HEK293 (cell line): ENCODE results near the gene CANT1.
A peak's percentile ranks its signal among the peaks of the same experiment; 100 is the strongest.

Source experiments
- CTCF ChIA-PET: fragments of 350-600 bp; formaldehyde crosslinking; extraction: SDS; loops from one replicate; lab custom pipeline; 2021; ENCODE audit warnings: antibody characterized with exemption; lab: Yijun Ruan, JAX
- POLR2A ChIA-PET: fragments of 300-600 bp; formaldehyde crosslinking; extraction: SDS; loops from one replicate; lab custom pipeline; 2020; ENCODE audit warnings: antibody characterized with exemption, inconsistent platforms; lab: Yijun Ruan, JAX
- H3K27ac ChIP-seq: fragments of 200-500 bp; sonication (Bioruptor generic); 2 replicates; pipeline ENCODE4 v1.5.1; 2014; ENCODE audit warnings: low read depth, low read length, control low read depth, inconsistent platforms; ENCODE audit errors: extremely low read depth
- H3K36me3 ChIP-seq, 2 experiments: fragments of 200-500 bp in 1 of 2; sonication (Bioruptor generic) in 1 of 2; 1 replicate in 1 of 2; 2 replicates in 1 of 2; pipeline ENCODE4 v1.5.1; 2014 to 2017; ENCODE audit warnings: inconsistent platforms in 2 of 2, low read length in 2 of 2; ENCODE audit not compliant: control insufficient read depth in 2 of 2, insufficient read depth in 1 of 2
- H3K4me1 ChIP-seq: fragments of 200-500 bp; sonication (Bioruptor generic); 2 replicates; pipeline ENCODE4 v1.5.1; 2014; ENCODE audit warnings: mild to moderate bottlenecking, low read length, inconsistent platforms; ENCODE audit not compliant: control insufficient read depth, insufficient read depth
- H3K4me3 ChIP-seq: 2 replicates; pipeline ENCODE4 v1.5.1; 2011; ENCODE audit warnings: low read depth, mild to moderate bottlenecking, control low read depth, low read length, moderate library complexity
- H3K9me3 ChIP-seq: fragments of 200-500 bp; sonication (Bioruptor generic); 2 replicates; pipeline ENCODE4 v1.5.1; 2014; ENCODE audit warnings: low read depth, low read length, inconsistent platforms; ENCODE audit not compliant: control insufficient read depth, insufficient read depth
- BCL6B ChIP-seq: fragments of 450-650 bp; formaldehyde crosslinking; IDR thresholded peaks from 2 replicates; pipeline ENCODE4 v1.5.1; 2017; ENCODE audit warnings: missing biosample characterization, missing genetic modification characterization
- EGR2 ChIP-seq: fragments of 450-650 bp; formaldehyde crosslinking; IDR thresholded peaks from 2 replicates; pipeline ENCODE4 v1.5.1; 2016; ENCODE audit warnings: low read depth, missing biosample characterization, missing genetic modification characterization
- GLIS2 ChIP-seq: fragments of 450-650 bp; formaldehyde crosslinking; IDR thresholded peaks from 2 replicates; pipeline ENCODE4 v1.5.1; 2016; ENCODE audit warnings: missing biosample characterization, missing genetic modification characterization
- HOXC10 ChIP-seq: sonication (generic); formaldehyde crosslinking; IDR thresholded peaks from 2 replicates; pipeline ENCODE4 v1.8.1; 2023; ENCODE audit warnings: mild to moderate bottlenecking, missing genetic modification reagents
- HOXD13 ChIP-seq: sonication (generic); formaldehyde crosslinking; IDR thresholded peaks from 2 replicates; pipeline ENCODE4 v1.8.0; 2022; ENCODE audit warnings: missing genetic modification reagents, borderline replicate concordance
- MYNN ChIP-seq: fragments of 450-650 bp; formaldehyde crosslinking; IDR thresholded peaks from 2 replicates; pipeline ENCODE4 v1.5.1; 2016; ENCODE audit warnings: missing biosample characterization, missing genetic modification characterization, borderline replicate concordance
- OVOL3 ChIP-seq: fragments of 450-650 bp; formaldehyde crosslinking; IDR thresholded peaks from 2 replicates; pipeline ENCODE4 v1.5.1; 2016; ENCODE audit warnings: missing biosample characterization, missing genetic modification characterization
- PBX3 ChIP-seq: sonication (generic); formaldehyde crosslinking; IDR thresholded peaks from 2 replicates; pipeline ENCODE4 v1.8.1; 2022; ENCODE audit warnings: mild to moderate bottlenecking, moderate library complexity, missing genetic modification reagents
- ZBTB8A ChIP-seq: fragments of 450-650 bp; formaldehyde crosslinking; IDR thresholded peaks from 2 replicates; pipeline ENCODE4 v1.5.1; 2016; ENCODE audit warnings: missing biosample characterization, missing genetic modification characterization
- ZFHX2 ChIP-seq: fragments of 450-650 bp; formaldehyde crosslinking; conservative IDR thresholded peaks from 2 replicates; pipeline ENCODE4 v1.5.1; 2016; ENCODE audit warnings: missing biosample characterization, missing genetic modification characterization
- ZFP3 ChIP-seq: fragments of 450-650 bp; formaldehyde crosslinking; IDR thresholded peaks from 2 replicates; pipeline ENCODE4 v1.5.1; 2016; ENCODE audit warnings: low read depth, missing biosample characterization, missing genetic modification characterization
- ZNF2 ChIP-seq: fragments of 450-650 bp; formaldehyde crosslinking; IDR thresholded peaks from 2 replicates; pipeline ENCODE4 v1.5.1; 2016; ENCODE audit warnings: missing biosample characterization, missing genetic modification characterization
- ZNF311 ChIP-seq: fragments of 450-650 bp; formaldehyde crosslinking; IDR thresholded peaks from 2 replicates; pipeline ENCODE4 v1.5.1; 2017; ENCODE audit warnings: missing biosample characterization, missing genetic modification characterization, borderline replicate concordance
- ZNF324 ChIP-seq: fragments of 450-650 bp; formaldehyde crosslinking; IDR thresholded peaks from 2 replicates; pipeline ENCODE4 v1.5.1; 2016; ENCODE audit warnings: missing biosample characterization, missing genetic modification characterization
- ZNF488 ChIP-seq: fragments of 450-650 bp; formaldehyde crosslinking; IDR thresholded peaks from 2 replicates; pipeline ENCODE4 v1.5.1; 2016; ENCODE audit warnings: missing biosample characterization, missing genetic modification characterization
- ZNF521 ChIP-seq: fragments of 450-650 bp; formaldehyde crosslinking; IDR thresholded peaks from 2 replicates; pipeline ENCODE4 v1.5.1; 2017; ENCODE audit warnings: missing biosample characterization, mild to moderate bottlenecking, missing genetic modification characterization
- ZNF544 ChIP-seq: fragments of 450-650 bp; formaldehyde crosslinking; IDR thresholded peaks from 2 replicates; pipeline ENCODE4 v1.5.0; 2017; ENCODE audit warnings: missing biosample characterization, missing genetic modification characterization
- ZNF658 ChIP-seq: fragments of 450-650 bp; formaldehyde crosslinking; IDR thresholded peaks from 2 replicates; pipeline ENCODE4; 2016; ENCODE audit warnings: missing biosample characterization, missing genetic modification characterization
- ZNF664 ChIP-seq: fragments of 450-650 bp; formaldehyde crosslinking; IDR thresholded peaks from 2 replicates; pipeline ENCODE4 v1.5.1; 2016; ENCODE audit warnings: missing biosample characterization, missing genetic modification characterization
- ZSCAN16 ChIP-seq: fragments of 450-650 bp; formaldehyde crosslinking; IDR thresholded peaks from 2 replicates; pipeline ENCODE4 v1.5.1; 2016; ENCODE audit warnings: missing biosample characterization, missing genetic modification characterization
- TF ChIP-seq, protein P1 (sequence below): fragments of 450-650 bp; formaldehyde crosslinking; optimal IDR thresholded peaks from 2 replicates; pipeline ENCODE3; 2016; ENCODE audit warnings: missing biosample characterization, mild to moderate bottlenecking, missing genetic modification characterization
- TF ChIP-seq, protein P2 (sequence below): fragments of 450-650 bp; formaldehyde crosslinking; IDR thresholded peaks from 2 replicates; pipeline ENCODE4 v1.5.1; 2016; ENCODE audit warnings: missing biosample characterization, missing genetic modification characterization

Gene CANT1

GRCh38 chr17:78947235-78948149, 62.1 kb downstream of the CANT1 start:
- CTCF ChIA-PET, result interaction anchor here (2.1 kb wide), 1 partner anchor 24 kb away, joined by 11 read pairs; no protein-coding TSS in a partner anchor
- Histone ChIP-seq H3K9me3 (no peaks in the 10 kb centered on the region; the same call in 1 of the 2 replicates), H3K4me1 (no peaks in the 10 kb centered on the region; the same call in 1 of the 2 replicates), H3K4me3 (no peak overlapping the region)
- POLR2A ChIA-PET, result interaction anchor here (1.1 kb wide), 1 partner anchor 8 kb away, joined by 3 read pairs; no protein-coding TSS in a partner anchor
- no peak for TF ChIP-seq ZNF311
- no peak for TF ChIP-seq ZNF664 (tag by site-specific recombination)
- no peak for TF ChIP-seq HOXC10 (CRISPR knock-in tag)
- no peak for TF ChIP-seq BCL6B (tag by site-specific recombination)
- peak; percentile 65 for TF ChIP-seq EGR2 (tag by site-specific recombination)
- TF ChIP-seq ZFHX2 (tag by site-specific recombination), result peak; percentile 81
- no peak for TF ChIP-seq PBX3 (CRISPR knock-in tag)
- no peak for TF ChIP-seq ZFP3
- no peak for TF ChIP-seq GLIS2 (tag by site-specific recombination)
- no peak for TF ChIP-seq ZNF658 (tag by site-specific recombination)
- TF ChIP-seq ZNF488 (tag by site-specific recombination), result no peak
- no peak for TF ChIP-seq ZNF521 (tag by site-specific recombination)
- no peak for TF ChIP-seq ZNF544 (tag by site-specific recombination)
- TF ChIP-seq, all 188 proteins: peak for 2
- Histone ChIP-seq H3K36me3 (no peaks in the 10 kb centered on the region), H3K27ac (no peak overlapping the region)

DNA sequence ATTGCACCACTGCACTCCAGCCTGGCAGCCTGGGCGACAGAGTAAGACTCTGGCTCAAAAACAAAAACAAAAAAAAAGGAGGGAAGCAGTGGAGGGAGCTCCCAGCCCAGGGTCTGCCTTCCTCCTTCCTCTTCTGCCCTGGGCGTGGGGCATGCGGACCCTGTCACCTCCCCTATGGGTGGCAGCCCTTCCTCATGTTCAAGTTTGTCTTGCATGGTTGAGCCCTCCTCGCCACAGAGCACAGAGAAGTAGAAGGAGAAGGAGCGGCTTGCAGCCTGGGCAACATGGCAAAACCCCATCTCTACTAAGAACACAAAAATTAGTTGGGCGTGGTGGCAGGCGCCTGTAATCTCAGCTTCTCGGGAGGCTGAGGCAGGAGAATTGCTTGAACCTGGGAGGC, 62.9 kb downstream of the CANT1 start:
- Histone ChIP-seq H3K9me3 (no peaks in the 10 kb centered on the region; the same call in 1 of the 2 replicates), H3K27ac (no peak overlapping the region), H3K4me1 (no peaks in the 10 kb centered on the region; the same call in 1 of the 2 replicates), H3K36me3 (no peaks in the 10 kb centered on the region), H3K4me3 (no peak overlapping the region)
- POLR2A ChIA-PET, result interaction anchor here (1.1 kb wide), 1 partner anchor 9 kb away, joined by 3 read pairs; no protein-coding TSS in a partner anchor
- CTCF ChIA-PET, result no interaction called here
- TF ChIP-seq, protein P1, sequence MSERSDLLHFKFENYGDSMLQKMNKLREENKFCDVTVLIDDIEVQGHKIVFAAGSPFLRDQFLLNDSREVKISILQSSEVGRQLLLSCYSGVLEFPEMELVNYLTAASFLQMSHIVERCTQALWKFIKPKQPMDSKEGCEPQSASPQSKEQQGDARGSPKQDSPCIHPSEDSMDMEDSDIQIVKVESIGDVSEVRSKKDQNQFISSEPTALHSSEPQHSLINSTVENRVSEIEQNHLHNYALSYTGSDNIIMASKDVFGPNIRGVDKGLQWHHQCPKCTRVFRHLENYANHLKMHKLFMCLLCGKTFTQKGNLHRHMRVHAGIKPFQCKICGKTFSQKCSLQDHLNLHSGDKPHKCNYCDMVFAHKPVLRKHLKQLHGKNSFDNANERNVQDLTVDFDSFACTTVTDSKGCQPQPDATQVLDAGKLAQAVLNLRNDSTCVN (tag by site-specific recombination), result no peak
- TF ChIP-seq ZBTB8A (tag by site-specific recombination) (no peak), ZSCAN16 (tag by site-specific recombination) (no peak), ZNF2 (tag by site-specific recombination) (no peak), OVOL3 (tag by site-specific recombination) (no peak), MYNN (tag by site-specific recombination) (no peak), HOXD13 (CRISPR knock-in tag) (no peak), ZNF324 (tag by site-specific recombination) (no peak)
- TF ChIP-seq, protein P2, sequence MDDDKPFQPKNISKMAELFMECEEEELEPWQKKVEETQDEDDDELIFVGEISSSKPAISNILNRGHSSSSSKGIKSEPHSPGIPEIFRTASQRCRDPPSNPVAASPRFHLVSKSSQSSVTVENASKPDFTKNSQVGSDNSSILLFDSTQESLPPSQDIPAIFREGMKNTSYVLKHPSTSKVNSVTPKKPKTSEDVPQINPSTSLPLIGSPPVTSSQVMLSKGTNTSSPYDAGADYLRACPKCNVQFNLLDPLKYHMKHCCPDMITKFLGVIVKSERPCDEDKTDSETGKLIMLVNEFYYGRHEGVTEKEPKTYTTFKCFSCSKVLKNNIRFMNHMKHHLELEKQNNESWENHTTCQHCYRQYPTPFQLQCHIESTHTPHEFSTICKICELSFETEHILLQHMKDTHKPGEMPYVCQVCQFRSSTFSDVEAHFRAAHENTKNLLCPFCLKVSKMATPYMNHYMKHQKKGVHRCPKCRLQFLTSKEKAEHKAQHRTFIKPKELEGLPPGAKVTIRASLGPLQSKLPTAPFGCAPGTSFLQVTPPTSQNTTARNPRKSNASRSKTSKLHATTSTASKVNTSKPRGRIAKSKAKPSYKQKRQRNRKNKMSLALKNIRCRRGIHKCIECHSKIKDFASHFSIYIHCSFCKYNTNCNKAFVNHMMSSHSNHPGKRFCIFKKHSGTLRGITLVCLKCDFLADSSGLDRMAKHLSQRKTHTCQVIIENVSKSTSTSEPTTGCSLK (tag by site-specific recombination), result no peak
